Measurements from ENCODE around the gene FANK1. TPM values are rescaled to one million over a fixed set of nuclear protein-coding genes. Genes with fewer than 3 reads are reported as not detected.

The FANK1 gene
- total and polyA plus RNA-seq, 4 donors, result 1.3 to 6.1 (median 1.9) TPM

GRCh38 chr10:126012485-126012884, 116.1 kb downstream of the FANK1 start:
- Histone ChIP-seq H3K4me1 (ENCODE audit: control insufficient read depth in 1 of 2, insufficient read depth in 2 of 2, low read length in 2 of 2) (no peaks in the 10 kb centered on the region), H3K36me3 (ENCODE audit: control insufficient read depth in 1 of 2, insufficient read depth in 2 of 2, low read length in 1 of 2) (peaks cover 0 to 3% of the 10 kb centered on the region in 2 donors), H3K4me3 (ENCODE audit: low read length in 2 of 2) (no peak overlapping the region), H3K27me3 (ENCODE audit: control insufficient read depth in 1 of 2, insufficient read depth in 2 of 2, low read length in 1 of 2) (no peaks in the 10 kb centered on the region), H3K27ac (ENCODE audit: low read depth in 1 of 2, low read length in 2 of 2) (no peak overlapping the region), H3K9me3 (ENCODE audit: control insufficient read depth, low read length) (peaks cover 1% of the 10 kb centered on the region)
- no peak for DNase-seq
- no peak for ATAC-seq (ENCODE audit: low FRiP score)
- 98 to 99% methylated on average over 2 of the region's 2 CpGs for WGBS, 2 donors
- intact Hi-C loops (cut with DNase I), result no loop called here

- Histone ChIP-seq H3K36me3 (ENCODE audit: control insufficient read depth in 1 of 2, insufficient read depth in 2 of 2, low read length in 1 of 2) (peaks cover 0 to 3% of the 10 kb centered on the region in 2 donors), H3K4me3 (ENCODE audit: low read length in 2 of 2) (no peak overlapping the region), H3K4me1 (ENCODE audit: control insufficient read depth in 1 of 2, insufficient read depth in 2 of 2, low read length in 2 of 2) (no peaks in the 10 kb centered on the region), H3K27ac (ENCODE audit: low read depth in 1 of 2, low read length in 2 of 2) (no peak overlapping the region), H3K27me3 (ENCODE audit: control insufficient read depth in 1 of 2, insufficient read depth in 2 of 2, low read length in 1 of 2) (no peaks in the 10 kb centered on the region), H3K9me3 (ENCODE audit: control insufficient read depth, low read length) (peaks cover 1% of the 10 kb centered on the region)
- intact Hi-C loops (cut with DNase I), result no loop called here
- WGBS, 2 donors, result 86 to 90% methylated on average over 10 of the region's 10 CpGs
- ATAC-seq (ENCODE audit: low FRiP score), result no peak
- DNase-seq, result no peak
Observed at GRCh38 chr10:126013489-126014281, 117.3 kb downstream of the FANK1 start.

- no peaks in the 10 kb centered on the region for H3K4me1 ChIP-seq (ENCODE audit: control insufficient read depth in 1 of 2, insufficient read depth in 2 of 2, low read length in 2 of 2)
- ATAC-seq (ENCODE audit: low FRiP score), result no peak
- H3K36me3 ChIP-seq (ENCODE audit: control insufficient read depth in 1 of 2, insufficient read depth in 2 of 2, low read length in 1 of 2), result peaks cover 0 to 3% of the 10 kb centered on the region in 2 donors
- H3K4me3 ChIP-seq (ENCODE audit: low read length in 2 of 2), result no peak overlapping the region
- H3K9me3 ChIP-seq (ENCODE audit: control insufficient read depth, low read length), result peaks cover 1% of the 10 kb centered on the region
- intact Hi-C loops (cut with DNase I), result no loop called here
- no peak for DNase-seq
- no peaks in the 10 kb centered on the region for H3K27me3 ChIP-seq (ENCODE audit: control insufficient read depth in 1 of 2, insufficient read depth in 2 of 2, low read length in 1 of 2)
- WGBS, 2 donors, result 93 to 94% methylated on average over 7 of the region's 7 CpGs
- H3K27ac ChIP-seq (ENCODE audit: low read depth in 1 of 2, low read length in 2 of 2), result no peak overlapping the region
Observed at GRCh38 chr10:126014309-126014708, 117.9 kb downstream of the FANK1 start.

- peaks cover 1% of the 10 kb centered on the region for H3K9me3 ChIP-seq (ENCODE audit: control insufficient read depth, low read length)
- H3K4me3 ChIP-seq (ENCODE audit: low read length in 2 of 2), result no peak overlapping the region
- no peak for DNase-seq
- H3K27me3 ChIP-seq (ENCODE audit: control insufficient read depth in 1 of 2, insufficient read depth in 2 of 2, low read length in 1 of 2), result no peaks in the 10 kb centered on the region
- WGBS, 2 donors, result 82 to 86% methylated on average over 3 of the region's 3 CpGs
- intact Hi-C loops (cut with DNase I), result no loop called here
- H3K36me3 ChIP-seq (ENCODE audit: control insufficient read depth in 1 of 2, insufficient read depth in 2 of 2, low read length in 1 of 2), result no peaks in the 10 kb centered on the region
- no peak for ATAC-seq (ENCODE audit: low FRiP score)
- no peaks in the 10 kb centered on the region for H3K4me1 ChIP-seq (ENCODE audit: control insufficient read depth in 1 of 2, insufficient read depth in 2 of 2, low read length in 2 of 2)
- H3K27ac ChIP-seq (ENCODE audit: low read depth in 1 of 2, low read length in 2 of 2), result no peak overlapping the region
Observed at GRCh38 chr10:126015413-126015812, 119.0 kb downstream of the FANK1 start.

GRCh38 chr10:126016156-126016805, 119.9 kb downstream of the FANK1 start:
- Histone ChIP-seq H3K9me3 (ENCODE audit: control insufficient read depth, low read length) (no peaks in the 10 kb centered on the region), H3K27me3 (ENCODE audit: control insufficient read depth in 1 of 2, insufficient read depth in 2 of 2, low read length in 1 of 2) (no peaks in the 10 kb centered on the region), H3K36me3 (ENCODE audit: control insufficient read depth in 1 of 2, insufficient read depth in 2 of 2, low read length in 1 of 2) (no peaks in the 10 kb centered on the region), H3K4me1 (ENCODE audit: control insufficient read depth in 1 of 2, insufficient read depth in 2 of 2, low read length in 2 of 2) (no peaks in the 10 kb centered on the region), H3K4me3 (ENCODE audit: low read length in 2 of 2) (no peak overlapping the region), H3K27ac (ENCODE audit: low read depth in 1 of 2, low read length in 2 of 2) (no peak overlapping the region)
- DNase-seq, result no peak
- no peak for ATAC-seq (ENCODE audit: low FRiP score)
- intact Hi-C loops (cut with DNase I), result no loop called here
- WGBS, 2 donors, result 98% methylated on average over 4 of the region's 4 CpGs

- WGBS, 2 donors, result 98% methylated on average over 3 of the region's 3 CpGs
- DNase-seq (no peak), ATAC-seq (ENCODE audit: low FRiP score) (no peak)
- no peaks in the 10 kb centered on the region for H3K36me3 ChIP-seq (ENCODE audit: control insufficient read depth in 1 of 2, insufficient read depth in 2 of 2, low read length in 1 of 2)
- no peak overlapping the region for H3K4me3 ChIP-seq (ENCODE audit: low read length in 2 of 2)
- H3K27ac ChIP-seq (ENCODE audit: low read depth in 1 of 2, low read length in 2 of 2), result no peak overlapping the region
- no peaks in the 10 kb centered on the region for H3K4me1 ChIP-seq (ENCODE audit: control insufficient read depth in 1 of 2, insufficient read depth in 2 of 2, low read length in 2 of 2)
- intact Hi-C loops (cut with DNase I), result no loop called here
- H3K27me3 ChIP-seq (ENCODE audit: control insufficient read depth in 1 of 2, insufficient read depth in 2 of 2, low read length in 1 of 2), result no peaks in the 10 kb centered on the region
- H3K9me3 ChIP-seq (ENCODE audit: control insufficient read depth, low read length), result no peaks in the 10 kb centered on the region
Observed at GRCh38 chr10:126016882-126017281, 120.5 kb downstream of the FANK1 start.

GRCh38 chr10:126017961-126018560, 121.7 kb downstream of the FANK1 start:
- DNase-seq (no peak), ATAC-seq (ENCODE audit: low FRiP score) (no peak)
- no peaks in the 10 kb centered on the region for H3K4me1 ChIP-seq (ENCODE audit: control insufficient read depth in 1 of 2, insufficient read depth in 2 of 2, low read length in 2 of 2)
- H3K36me3 ChIP-seq (ENCODE audit: control insufficient read depth in 1 of 2, insufficient read depth in 2 of 2, low read length in 1 of 2), result no peaks in the 10 kb centered on the region
- no peaks in the 10 kb centered on the region for H3K27me3 ChIP-seq (ENCODE audit: control insufficient read depth in 1 of 2, insufficient read depth in 2 of 2, low read length in 1 of 2)
- WGBS, 2 donors, result 83 to 84% methylated on average over 2 of the region's 2 CpGs
- H3K4me3 ChIP-seq (ENCODE audit: low read length in 2 of 2), result no peak overlapping the region
- no peak overlapping the region for H3K27ac ChIP-seq (ENCODE audit: low read depth in 1 of 2, low read length in 2 of 2)
- no peaks in the 10 kb centered on the region for H3K9me3 ChIP-seq (ENCODE audit: control insufficient read depth, low read length)
- intact Hi-C loops (cut with DNase I), result no loop called here

GRCh38 chr10:126021833-126022500, 125.6 kb downstream of the FANK1 start:
- no peaks in the 10 kb centered on the region for H3K27me3 ChIP-seq (ENCODE audit: control insufficient read depth in 1 of 2, insufficient read depth in 2 of 2, low read length in 1 of 2)
- H3K4me3 ChIP-seq (ENCODE audit: low read length in 2 of 2), result no peak overlapping the region
- WGBS, 2 donors, result 79 to 90% methylated on average over 5 of the region's 5 CpGs
- no peaks in the 10 kb centered on the region for H3K9me3 ChIP-seq (ENCODE audit: control insufficient read depth, low read length)
- no peaks in the 10 kb centered on the region for H3K4me1 ChIP-seq (ENCODE audit: control insufficient read depth in 1 of 2, insufficient read depth in 2 of 2, low read length in 2 of 2)
- no peaks in the 10 kb centered on the region for H3K36me3 ChIP-seq (ENCODE audit: control insufficient read depth in 1 of 2, insufficient read depth in 2 of 2, low read length in 1 of 2)
- ATAC-seq (ENCODE audit: low FRiP score), result no peak
- H3K27ac ChIP-seq (ENCODE audit: low read depth in 1 of 2, low read length in 2 of 2), result no peak overlapping the region
- DNase-seq, result no peak
- intact Hi-C loops (cut with DNase I), result no loop called here
